Measurements from ENCODE around the gene PHLPP1. TPM values are rescaled to one million over a fixed set of nuclear protein-coding genes. Genes with fewer than 3 reads are reported as not detected.

The PHLPP1 gene
- total RNA-seq, 4 donors from 2014 or later = 17.7 to 29.5 (median 25.5) TPM

- Histone ChIP-seq H3K9me3 (no peaks in the 10 kb centered on the region), H3K36me3 (no peaks in the 10 kb centered on the region), H3K27ac (no peak overlapping the region), H3K27me3 (no peaks in the 10 kb centered on the region), H3K4me3 (no peak overlapping the region), H3K4me1 (peaks cover 0 to 21% (median 4%) of the 10 kb centered on the region in 4 donors)
- TF ChIP-seq CTCF (IDR thresholded peaks at IDR 0.05) (no peak), POLR2A (IDR thresholded peaks at IDR 0.05) (no peak), POLR2AphosphoS5 (IDR thresholded peaks at IDR 0.05) (no peak), EP300 (IDR thresholded peaks at IDR 0.05; ENCODE audit: low read depth) (no peak)
- intact Hi-C loops (cut with DNase I; ENCODE audit: low total_unique reads) (loop anchor here (5.0 to 10.0 kb wide), 2 partner anchors 126 to 272 kb away; no protein-coding TSS in a partner anchor), in situ Hi-C loops (cut with MboI; ENCODE audit: low pct_ligation_motif_present in 1 of 4, low pct_unique_long_range_greater_than_20kb in 1 of 4, low sequenced_read_pairs in 3 of 4) (loop anchor here (10.0 to 25.0 kb wide), 6 partner anchors 244 to 727 kb away; partner anchors contain the start of genes PIGN (in 1 of the 4) and RELCH (in 1 of the 4))
- no peak for DNase-seq
Observed at GRCh38 chr18:62710417-62710816, 4.9 kb upstream of the PHLPP1 start.

- no peaks in the 10 kb centered on the region for H3K9me3 ChIP-seq
- DNase-seq = no peak
- no peaks in the 10 kb centered on the region for H3K27me3 ChIP-seq
- WGBS, 2 donors (ENCODE audit: low coverage in 1 of 2) = 83 to 96% methylated on average over 4 to 13 of the region's 13 CpGs
- TF ChIP-seq POLR2AphosphoS5 (IDR thresholded peaks at IDR 0.05) (no peak), POLR2A (IDR thresholded peaks at IDR 0.05) (no peak), CTCF (IDR thresholded peaks at IDR 0.05) (no peak), EP300 (IDR thresholded peaks at IDR 0.05; ENCODE audit: low read depth) (no peak)
- intact Hi-C loops (cut with DNase I; ENCODE audit: low total_unique reads) = loop anchor here (5.0 to 10.0 kb wide), 2 partner anchors 127 to 271 kb away; no protein-coding TSS in a partner anchor
- H3K36me3 ChIP-seq = no peaks in the 10 kb centered on the region
- in situ Hi-C loops (cut with MboI; ENCODE audit: low pct_ligation_motif_present in 1 of 4, low pct_unique_long_range_greater_than_20kb in 1 of 4, low sequenced_read_pairs in 3 of 4) = loop anchor here (10.0 to 25.0 kb wide), 6 partner anchors 243 to 726 kb away; partner anchors contain the start of genes PIGN (in 1 of the 4) and RELCH (in 1 of the 4)
- H3K27ac ChIP-seq = no peak overlapping the region
- peaks cover 0 to 21% (median 5%) of the 10 kb centered on the region in 4 donors for H3K4me1 ChIP-seq
- no peak overlapping the region for H3K4me3 ChIP-seq
Observed at GRCh38 chr18:62711781-62712180, 3.6 kb upstream of the PHLPP1 start.

- in situ Hi-C loops (cut with MboI; ENCODE audit: low pct_ligation_motif_present in 1 of 4, low pct_unique_long_range_greater_than_20kb in 1 of 4, low sequenced_read_pairs in 3 of 4) = loop anchor here (10.0 to 25.0 kb wide), 6 partner anchors 241 to 724 kb away; partner anchors contain the start of genes PIGN (in 1 of the 4) and RELCH (in 1 of the 4)
- Histone ChIP-seq H3K36me3 (no peaks in the 10 kb centered on the region), H3K4me1 (peaks cover 0 to 34% (median 13%) of the 10 kb centered on the region in 4 donors), H3K27me3 (no peaks in the 10 kb centered on the region), H3K9me3 (no peaks in the 10 kb centered on the region), H3K4me3 (no peak overlapping the region), H3K27ac (no peak overlapping the region)
- WGBS, 2 donors (ENCODE audit: low coverage in 1 of 2) = 84 to 90% methylated on average over 10 to 17 of the region's 17 CpGs
- DNase-seq = no peak
- intact Hi-C loops (cut with DNase I; ENCODE audit: low total_unique reads) = loop anchor here (5.0 to 10.0 kb wide), 2 partner anchors 129 to 269 kb away; no protein-coding TSS in a partner anchor
- TF ChIP-seq EP300 (IDR thresholded peaks at IDR 0.05; ENCODE audit: low read depth) = no peak
- TF ChIP-seq POLR2AphosphoS5 (IDR thresholded peaks at IDR 0.05) = no peak
- TF ChIP-seq POLR2A (IDR thresholded peaks at IDR 0.05) = no peak
- no peak for TF ChIP-seq CTCF (IDR thresholded peaks at IDR 0.05)
Observed at GRCh38 chr18:62713651-62714247, 1.6 kb upstream of the PHLPP1 start.

GRCh38 chr18:62714671-62715435, 488 bp upstream of the PHLPP1 start:
- Histone ChIP-seq H3K4me1 (peaks cover 6 to 41% (median 20%) of the 10 kb centered on the region in 4 donors), H3K27me3 (no peaks in the 10 kb centered on the region), H3K27ac (peak overlapping the region; percentile 97 to 99 (median 98)), H3K9me3 (no peaks in the 10 kb centered on the region), H3K36me3 (no peaks in the 10 kb centered on the region), H3K4me3 (peak overlapping the region; percentile 74 to 86 (median 79))
- 3% methylated on average over 47 of the region's 50 CpGs; no CpG with 5 or more reads in 1 of the 2 donors for WGBS, 2 donors (ENCODE audit: low coverage in 1 of 2)
- TF ChIP-seq EP300 (IDR thresholded peaks at IDR 0.05; ENCODE audit: low read depth) (peak; percentile 14), POLR2A (IDR thresholded peaks at IDR 0.05) (peak; percentile 75), CTCF (IDR thresholded peaks at IDR 0.05) (peak; percentile 64 to 86 (median 73)), POLR2AphosphoS5 (IDR thresholded peaks at IDR 0.05) (peak; percentile 71 to 95 (median 93))
- in situ Hi-C loops (cut with MboI; ENCODE audit: low pct_ligation_motif_present in 1 of 4, low pct_unique_long_range_greater_than_20kb in 1 of 4, low sequenced_read_pairs in 3 of 4) = loop anchor here (10.0 to 25.0 kb wide), 6 partner anchors 240 to 722 kb away; partner anchors contain the start of genes PIGN (in 1 of the 4) and RELCH (in 1 of the 4)
- DNase-seq = peak; percentile 100
- intact Hi-C loops (cut with DNase I; ENCODE audit: low total_unique reads) = loop anchor here (5.0 to 10.0 kb wide), 2 partner anchors 130 to 267 kb away; no protein-coding TSS in a partner anchor
